HG03460 (cell line): ENCODE results near the gene LSM7.

Source experiments
- ATAC-seq: cut with Tn5 transposase; IDR thresholded peaks from one replicate; pipeline ENCODE4 v1.9.1; 2021; ENCODE audit not compliant: unreplicated experiment

Gene LSM7

GRCh38 chr19:2338751-2339643 lies 10.6 kb upstream of the LSM7 start:
- no peak for ATAC-seq

GRCh38 chr19:2338055-2338615 lies 9.7 kb upstream of the LSM7 start:
- ATAC-seq, result no peak

DNA sequence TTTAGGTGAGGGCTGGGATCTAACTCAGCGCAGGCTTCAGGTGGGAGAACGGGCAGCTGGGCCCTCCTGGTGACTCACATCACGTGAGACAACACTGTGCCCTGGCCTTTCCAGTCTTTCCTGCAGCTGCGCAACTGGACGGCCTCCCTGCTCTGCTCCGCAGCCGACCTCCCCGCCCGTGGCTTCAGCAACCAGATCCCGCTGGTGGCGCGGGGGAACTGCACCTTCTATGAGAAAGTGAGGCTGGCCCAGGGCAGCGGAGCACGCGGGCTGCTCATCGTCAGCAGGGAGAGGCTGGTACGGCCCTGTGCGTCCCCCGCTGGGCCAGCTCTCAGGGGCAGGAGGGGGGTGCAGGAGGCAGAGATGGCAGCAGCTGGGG lies 8.9 kb upstream of the LSM7 start:
- ATAC-seq, result no peak

DNA sequence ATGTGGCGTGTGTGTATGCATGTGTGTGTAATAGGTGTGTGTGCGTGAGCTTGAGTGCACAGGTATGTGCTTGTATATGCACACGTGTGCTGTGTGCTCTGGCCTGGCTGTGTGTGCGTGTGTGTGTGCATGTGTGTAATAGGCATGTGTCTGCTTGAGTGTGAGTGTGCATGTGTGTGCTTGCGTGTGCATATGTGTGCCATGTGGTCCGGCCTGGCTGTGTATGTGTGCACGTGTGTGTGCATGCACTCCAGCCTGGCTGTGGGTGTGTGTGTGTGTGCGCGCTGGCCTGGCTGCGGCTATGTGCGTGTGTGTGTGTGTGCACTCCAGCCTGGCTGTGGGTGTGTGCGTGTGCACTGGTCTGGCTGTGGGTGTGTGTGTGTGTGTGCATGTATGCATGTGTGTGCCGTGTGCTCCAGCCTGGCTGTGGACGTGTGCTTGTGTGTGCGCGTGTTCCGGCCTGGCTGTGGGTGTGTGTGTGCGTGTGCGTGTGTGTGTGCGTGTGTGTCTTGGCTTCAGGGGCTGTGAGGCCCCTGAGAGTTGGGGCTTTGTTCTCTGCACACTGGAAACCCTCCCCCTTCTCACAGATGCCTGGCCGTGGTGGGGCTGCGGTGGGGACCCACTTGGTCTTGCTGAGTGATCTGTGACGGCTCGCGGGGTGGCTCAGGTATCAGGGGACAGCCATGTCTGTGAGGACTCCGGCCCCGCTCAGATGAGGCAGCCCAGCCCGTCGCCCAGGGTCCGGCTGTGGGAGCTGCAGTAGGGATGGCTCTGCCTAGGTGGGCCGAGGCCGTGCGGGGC lies 8.3 kb upstream of the LSM7 start:
- no peak for ATAC-seq

- ATAC-seq, result no peak
These were observed 7.5 kb upstream of the LSM7 start for GRCh38 chr19:2335848-2336247.

DNA sequence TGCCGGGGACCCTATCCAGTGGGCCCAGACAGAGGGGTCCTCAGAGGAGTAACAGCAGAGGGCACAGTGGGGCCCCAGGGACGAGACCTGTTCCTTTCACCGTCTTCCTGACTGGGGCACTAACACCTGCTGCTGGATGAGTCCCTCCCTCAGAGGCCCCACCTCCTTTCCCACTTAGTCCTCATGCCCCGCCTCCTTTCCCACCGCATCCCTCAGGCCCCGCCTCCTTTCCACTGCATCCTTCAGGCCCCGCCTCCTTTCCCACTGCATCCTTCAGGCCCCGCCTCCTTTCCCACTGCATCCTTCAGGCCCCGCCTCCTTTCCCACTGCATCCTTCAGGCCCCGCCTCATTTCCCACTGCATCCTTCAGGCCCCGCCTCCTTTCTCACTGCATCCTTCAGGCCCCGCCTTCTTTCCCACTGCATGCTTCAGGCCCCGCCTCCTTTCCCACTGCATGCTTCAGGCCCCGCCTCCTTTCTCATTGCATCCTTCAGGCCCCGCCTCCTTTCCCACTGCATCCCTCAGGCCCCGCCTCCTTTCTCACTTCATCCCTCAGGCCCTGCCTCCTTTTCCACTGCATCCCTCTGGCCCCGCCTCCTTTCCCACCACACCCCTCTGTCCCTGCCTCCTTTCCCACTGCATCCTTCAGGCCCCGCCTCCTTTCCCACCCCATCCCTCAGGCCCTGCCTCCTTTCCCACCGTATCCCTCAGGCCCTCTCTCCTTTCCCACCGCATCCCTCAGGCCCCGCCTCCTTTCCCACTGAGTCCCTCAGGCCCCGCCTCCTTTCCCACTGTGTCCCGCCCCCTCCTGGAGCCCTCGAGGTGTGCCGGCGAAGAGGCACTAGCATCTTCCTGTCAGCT lies 6.8 kb upstream of the LSM7 start:
- ATAC-seq, result no peak

DNA sequence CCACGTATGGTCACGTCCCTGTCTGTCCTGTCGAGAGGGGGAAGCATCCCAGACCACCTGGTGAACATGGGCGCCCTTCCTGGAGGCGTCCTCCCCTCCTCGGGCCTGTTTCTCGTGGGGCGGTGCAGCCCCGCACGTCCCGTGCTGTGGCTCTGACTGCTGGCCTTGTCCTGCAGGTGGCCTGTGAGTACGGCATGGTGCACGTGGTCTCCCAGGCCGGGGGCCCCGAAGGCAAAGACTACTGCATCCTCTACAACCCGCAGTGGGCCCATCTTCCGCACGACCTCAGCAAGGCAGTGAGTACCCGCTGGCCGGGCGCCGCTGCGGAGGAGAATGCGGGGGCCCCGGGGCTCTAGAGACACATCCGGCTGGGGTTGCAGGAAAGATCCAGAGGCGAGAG lies 6.0 kb upstream of the LSM7 start:
- no peak for ATAC-seq

DNA sequence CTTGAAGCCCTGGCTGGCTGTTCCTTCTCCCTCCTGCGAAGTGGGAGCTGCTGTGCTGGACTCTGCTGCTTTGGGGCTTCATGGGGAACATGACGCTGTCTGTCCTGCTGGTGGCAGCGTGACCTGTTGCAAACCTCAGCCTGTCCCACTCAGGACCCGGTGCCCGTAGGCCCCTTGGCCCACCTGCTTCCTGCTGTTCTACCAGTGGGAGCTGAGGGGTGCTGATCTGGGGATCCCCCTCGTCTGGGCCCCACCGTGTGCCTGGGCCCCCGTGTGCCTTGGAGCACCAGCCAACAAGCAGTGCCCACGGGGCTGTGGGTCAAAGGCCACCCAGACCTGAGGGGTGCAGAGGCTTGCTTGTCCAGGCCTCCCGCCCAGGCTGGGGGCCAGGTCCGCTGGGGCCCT lies 5.4 kb upstream of the LSM7 start:
- no peak for ATAC-seq

- ATAC-seq, result no peak
These were observed 4.8 kb upstream of the LSM7 start for GRCh38 chr19:2333027-2333806.

GRCh38 chr19:2332341-2333026 lies 4.1 kb upstream of the LSM7 start:
- no peak for ATAC-seq

GRCh38 chr19:2331601-2332246 lies 3.3 kb upstream of the LSM7 start:
- no peak for ATAC-seq

- ATAC-seq, result no peak
These were observed 2.4 kb upstream of the LSM7 start for GRCh38 chr19:2330632-2331284.

DNA sequence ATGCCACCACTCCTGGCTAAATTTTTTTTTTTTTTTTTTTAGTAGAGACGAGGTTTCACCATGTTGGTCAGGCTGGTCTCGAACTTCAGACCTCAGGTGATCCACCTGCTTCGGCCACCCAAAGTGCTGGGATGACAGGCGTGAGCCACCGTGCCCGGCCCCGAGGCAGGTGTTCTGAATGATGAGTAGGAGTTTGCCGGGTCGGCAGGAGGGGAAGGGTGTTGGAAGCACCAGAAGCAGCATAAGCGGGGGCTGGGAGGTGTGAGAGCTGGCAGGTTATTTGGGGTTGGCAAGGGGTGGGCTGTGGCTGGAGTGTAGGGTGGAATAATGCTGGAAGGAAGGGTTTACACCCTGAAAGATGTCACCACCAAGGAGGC lies 1.9 kb upstream of the LSM7 start:
- ATAC-seq, result no peak

DNA sequence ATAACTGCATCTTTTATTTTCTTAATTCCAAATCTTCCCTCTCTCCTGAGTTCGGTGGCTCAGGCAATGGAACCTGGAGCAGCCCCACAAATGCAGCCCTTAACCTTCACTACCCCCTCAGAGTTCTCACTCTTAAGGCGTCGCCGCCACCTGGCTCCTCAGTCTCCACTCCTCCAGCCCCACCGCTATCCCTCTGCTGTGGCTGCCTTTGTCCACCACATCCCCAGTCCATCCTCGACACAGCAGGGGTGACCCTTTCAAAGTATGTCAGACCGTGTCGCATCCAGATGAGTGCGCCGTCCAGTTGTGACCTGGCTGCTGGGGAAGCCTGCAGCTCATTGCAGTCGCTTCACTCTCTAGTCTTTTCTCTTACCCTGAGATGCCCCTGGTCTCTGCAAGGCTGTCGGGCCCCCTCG lies 1.1 kb upstream of the LSM7 start:
- no peak for ATAC-seq

- ATAC-seq, result no peak
These were observed 728 bp upstream of the LSM7 start for GRCh38 chr19:2329149-2329478.

GRCh38 chr19:2327773-2328400 lies 499 bp downstream of the LSM7 start:
- ATAC-seq, result peak; percentile 1

DNA sequence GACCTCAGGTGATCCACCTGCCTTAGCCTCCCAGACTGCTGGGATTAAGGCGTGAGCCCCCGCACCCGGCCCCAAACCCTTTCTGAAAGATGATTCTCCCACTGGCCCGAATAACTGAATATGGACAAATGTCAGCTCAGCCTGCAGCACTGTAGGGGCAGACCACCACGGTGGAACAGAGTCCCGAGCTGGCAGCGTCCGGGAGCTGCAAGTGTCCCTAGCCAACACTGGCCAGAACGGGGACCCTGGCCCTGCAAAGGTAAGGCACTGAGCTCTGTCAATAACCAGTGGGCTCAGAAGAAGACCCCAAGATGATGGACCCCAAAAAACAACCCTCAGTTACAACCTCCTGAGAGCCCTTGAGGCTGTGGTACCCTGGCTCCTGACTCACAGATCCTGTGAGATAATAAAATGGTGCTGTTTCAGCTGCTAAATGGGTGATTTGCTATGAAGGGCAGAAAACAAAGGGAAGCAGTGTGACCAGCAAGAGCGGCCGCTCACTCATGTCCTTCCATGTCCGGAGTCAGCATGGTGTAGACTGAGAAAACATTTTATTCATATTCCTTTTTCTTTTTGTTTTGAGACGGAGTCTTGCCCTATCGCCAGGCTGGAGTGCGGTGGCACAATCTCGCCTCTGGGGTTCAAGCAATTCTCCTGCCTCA lies 1.6 kb downstream of the LSM7 start:
- no peak for ATAC-seq
